RWPE2 (cell line): ENCODE results near the gene RNF43.
"Not testable (repeated sequence)": the region's sequence is repeated elsewhere in the genome, so short reads cannot be mapped to it uniquely, and the experiment has no call there.

ENCODE experiments used
- ATAC-seq: fragments of 200-7000 bp; cut with Tn5 transposase; 3 replicates; pipeline ENCODE4 v1.9.1; 2021; ENCODE audit warnings: low read depth
- DNase-seq: peaks from one replicate; pipeline ENCODE4 v3.0.0-alpha.2; 2020; ENCODE audit warnings: low spot score
- H3K27ac ChIP-seq: fragments of 450-650 bp; 2 replicates; pipeline ENCODE4 v1.5.1; 2017; ENCODE audit warnings: mild to moderate bottlenecking; ENCODE audit not compliant: poor library complexity, severe bottlenecking
- H3K27me3 ChIP-seq: fragments of 250-450 bp; sonication (Bioruptor Pico); 2 replicates; pipeline ENCODE4 v1.5.1; 2021; ENCODE audit warnings: mild to moderate bottlenecking, moderate library complexity; ENCODE audit not compliant: insufficient read depth, poor library complexity, severe bottlenecking
- H3K36me3 ChIP-seq: fragments of 250-450 bp; sonication (Bioruptor Pico); 2 replicates; pipeline ENCODE4 v1.5.1; 2020; ENCODE audit warnings: low read depth, mild to moderate bottlenecking, moderate library complexity
- H3K4me1 ChIP-seq: fragments of 250-450 bp; sonication (Bioruptor Pico); 2 replicates; pipeline ENCODE4 v1.5.1; 2021; ENCODE audit warnings: mild to moderate bottlenecking, moderate library complexity; ENCODE audit not compliant: insufficient read depth, poor library complexity, severe bottlenecking
- H3K4me3 ChIP-seq: fragments of 250-450 bp; sonication (Bioruptor Pico); 2 replicates; pipeline ENCODE4 v1.5.1; 2021; ENCODE audit warnings: mild to moderate bottlenecking, moderate library complexity; ENCODE audit not compliant: severe bottlenecking
- H3K9me3 ChIP-seq: fragments of 250-450 bp; sonication (Bioruptor Pico); 2 replicates; pipeline ENCODE4 v1.5.1; 2021; ENCODE audit warnings: mild to moderate bottlenecking, moderate library complexity; ENCODE audit not compliant: severe bottlenecking
- TF ChIP-seq, protein P1 (sequence below): fragments of 450-650 bp; IDR thresholded peaks from one replicate; pipeline ENCODE4 v1.5.1; 2017; ENCODE audit warnings: mild to moderate bottlenecking, moderate library complexity; ENCODE audit not compliant: poor library complexity, severe bottlenecking

RNF43 gene

GRCh38 chr17:58402047-58402446 lies 15.3 kb downstream of the RNF43 start:
- Histone ChIP-seq H3K9me3 (no peaks in the 10 kb centered on the region), H3K27ac (peak overlapping the region; percentile 97), H3K4me1 (peaks cover 64% of the 10 kb centered on the region), H3K27me3 (no peaks in the 10 kb centered on the region), H3K4me3 (no peak overlapping the region), H3K36me3 (0 out of 2 replicates have a peak, but pooled peaks cover 3% of the 10 kb centered on the region)
- no peak for DNase-seq
- ATAC-seq = no peak
- TF ChIP-seq, protein P1, sequence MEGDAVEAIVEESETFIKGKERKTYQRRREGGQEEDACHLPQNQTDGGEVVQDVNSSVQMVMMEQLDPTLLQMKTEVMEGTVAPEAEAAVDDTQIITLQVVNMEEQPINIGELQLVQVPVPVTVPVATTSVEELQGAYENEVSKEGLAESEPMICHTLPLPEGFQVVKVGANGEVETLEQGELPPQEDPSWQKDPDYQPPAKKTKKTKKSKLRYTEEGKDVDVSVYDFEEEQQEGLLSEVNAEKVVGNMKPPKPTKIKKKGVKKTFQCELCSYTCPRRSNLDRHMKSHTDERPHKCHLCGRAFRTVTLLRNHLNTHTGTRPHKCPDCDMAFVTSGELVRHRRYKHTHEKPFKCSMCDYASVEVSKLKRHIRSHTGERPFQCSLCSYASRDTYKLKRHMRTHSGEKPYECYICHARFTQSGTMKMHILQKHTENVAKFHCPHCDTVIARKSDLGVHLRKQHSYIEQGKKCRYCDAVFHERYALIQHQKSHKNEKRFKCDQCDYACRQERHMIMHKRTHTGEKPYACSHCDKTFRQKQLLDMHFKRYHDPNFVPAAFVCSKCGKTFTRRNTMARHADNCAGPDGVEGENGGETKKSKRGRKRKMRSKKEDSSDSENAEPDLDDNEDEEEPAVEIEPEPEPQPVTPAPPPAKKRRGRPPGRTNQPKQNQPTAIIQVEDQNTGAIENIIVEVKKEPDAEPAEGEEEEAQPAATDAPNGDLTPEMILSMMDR = no peak

DNA sequence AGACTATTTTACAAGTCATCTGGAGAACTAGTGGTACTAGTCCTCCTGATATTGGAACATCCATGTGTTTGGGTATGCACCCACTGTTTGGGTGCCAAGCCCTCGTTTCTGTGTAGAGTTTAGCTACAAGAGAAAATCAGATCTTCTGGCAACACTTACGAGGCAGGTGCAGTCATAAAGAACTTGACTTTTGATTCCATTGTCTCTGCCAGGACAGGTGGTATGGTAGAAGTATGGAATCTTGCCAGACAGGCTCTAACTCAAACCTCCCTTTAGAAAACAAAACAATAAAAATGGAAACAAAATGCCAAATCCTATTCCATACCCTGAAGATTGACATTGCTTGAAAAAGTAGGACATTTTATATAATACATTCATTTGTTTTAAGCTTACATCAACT lies 16.0 kb downstream of the RNF43 start:
- TF ChIP-seq, protein P1 = no peak
- ATAC-seq = no peak
- no peaks in the 10 kb centered on the region for H3K27me3 ChIP-seq
- H3K36me3 ChIP-seq = 0 out of 2 replicates have a peak, but pooled peaks cover 3% of the 10 kb centered on the region
- H3K4me3 ChIP-seq = no peak overlapping the region
- no peak for DNase-seq
- H3K4me1 ChIP-seq = peaks cover 62% of the 10 kb centered on the region
- no peaks in the 10 kb centered on the region for H3K9me3 ChIP-seq
- peak overlapping the region; percentile 97 for H3K27ac ChIP-seq

DNA sequence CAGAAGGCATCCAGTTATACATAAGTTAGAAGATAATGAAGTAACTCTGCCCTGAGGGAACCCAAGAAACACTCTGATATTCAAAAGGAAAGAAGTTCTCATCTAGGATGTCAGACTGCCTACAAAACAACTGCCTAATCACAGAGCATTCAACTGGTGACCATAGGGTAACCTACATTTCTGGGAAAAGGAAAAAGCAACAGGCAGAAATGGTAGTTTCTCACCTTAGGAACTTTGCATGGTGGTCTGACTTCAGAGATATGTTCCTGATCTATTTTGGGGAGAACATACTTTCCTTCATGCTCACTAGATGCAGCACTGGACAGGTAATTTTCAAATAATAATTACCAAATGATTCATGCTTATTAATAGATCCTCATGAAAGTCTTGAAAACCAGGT lies 16.5 kb downstream of the RNF43 start:
- Histone ChIP-seq H3K4me3 (no peak overlapping the region), H3K27me3 (no peaks in the 10 kb centered on the region), H3K36me3 (0 out of 2 replicates have a peak, but pooled peaks cover 3% of the 10 kb centered on the region), H3K4me1 (peaks cover 57% of the 10 kb centered on the region), H3K9me3 (no peaks in the 10 kb centered on the region), H3K27ac (peak overlapping the region; percentile 97)
- TF ChIP-seq, protein P1 = no peak
- DNase-seq (no peak), ATAC-seq (no peak)

DNA sequence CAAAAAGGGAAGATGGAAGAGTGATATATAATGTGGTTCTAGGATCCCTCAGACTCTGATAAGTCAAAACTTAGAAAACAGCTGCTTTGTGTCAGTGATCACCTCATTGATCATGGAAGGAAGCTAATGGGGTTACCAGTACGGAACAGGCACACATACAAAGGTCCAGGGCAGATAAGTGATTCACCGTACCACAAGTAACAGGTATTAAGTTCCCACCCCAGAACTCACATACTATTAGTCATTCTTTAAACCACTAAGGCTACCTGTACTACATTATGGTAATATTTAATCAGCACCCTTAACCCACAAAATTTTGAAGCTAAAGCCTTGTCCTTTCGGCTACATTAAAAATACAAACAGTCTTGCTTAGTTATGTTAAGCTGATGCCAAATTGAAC lies 17.4 kb downstream of the RNF43 start:
- 0 out of 2 replicates have a peak, but pooled peaks cover 3% of the 10 kb centered on the region for H3K36me3 ChIP-seq
- peak; percentile 83 for ATAC-seq
- peaks cover 54% of the 10 kb centered on the region for H3K4me1 ChIP-seq
- no peak overlapping the region for H3K4me3 ChIP-seq
- peak overlapping the region; percentile 97 for H3K27ac ChIP-seq
- no peak for DNase-seq
- no peaks in the 10 kb centered on the region for H3K27me3 ChIP-seq
- TF ChIP-seq, protein P1 = no peak
- H3K9me3 ChIP-seq = no peaks in the 10 kb centered on the region

- no peak for DNase-seq
- TF ChIP-seq, protein P1 = no peak
These were observed 18.6 kb downstream of the RNF43 start for GRCh38 chr17:58398574-58399266.

DNA sequence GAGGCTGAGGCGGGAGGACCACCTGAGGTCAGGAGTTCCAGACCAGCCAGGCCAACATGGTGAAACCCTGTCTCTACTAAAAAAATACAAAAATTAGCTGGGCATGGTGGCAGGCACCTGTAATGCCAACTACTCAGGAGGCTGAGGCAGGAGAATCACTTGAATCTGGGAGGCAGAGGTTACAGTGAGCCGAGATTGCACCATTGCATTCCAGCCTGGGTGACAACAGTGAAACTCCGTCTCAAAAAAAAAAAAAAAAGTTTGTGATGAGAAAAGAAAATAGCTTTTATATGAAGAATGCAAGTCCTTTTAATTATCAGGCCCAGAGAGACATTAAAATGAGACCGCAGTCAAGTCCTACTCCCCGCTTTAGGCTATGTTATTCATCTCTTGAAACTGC lies 19.9 kb downstream of the RNF43 start:
- not testable (repeated sequence) for H3K9me3 ChIP-seq, H3K27ac ChIP-seq, H3K27me3 ChIP-seq, H3K36me3 ChIP-seq, DNase-seq, H3K4me3 ChIP-seq, ATAC-seq
- peaks cover 48% of the 10 kb centered on the region for H3K4me1 ChIP-seq

More at GRCh38 chr17:58398574-58399266, 18.6 kb downstream of the RNF43 start:
- Histone ChIP-seq H3K9me3 (no peaks in the 10 kb centered on the region), H3K36me3 (0 out of 2 replicates have a peak, but pooled peaks cover 3% of the 10 kb centered on the region), H3K27me3 (no peaks in the 10 kb centered on the region), H3K4me1 (peaks cover 55% of the 10 kb centered on the region), H3K27ac (no peak overlapping the region), H3K4me3 (no peak overlapping the region)
- ATAC-seq = no peak
